ENCODE data around the gene TOX2.

GRCh38 chr20:44006126-44006525 is 91.5 kb downstream of the TOX2 start:
- TF ChIP-seq CTCF (IDR thresholded peaks at IDR 0.05; ENCODE audit: insufficient read depth, low read depth, low read length) = no peak
- no peak for TF ChIP-seq EZH2 (IDR thresholded peaks at IDR 0.05; ENCODE audit: insufficient read depth, low read length)
